HepG2 (cell line): Measurements from ENCODE around the gene HSPB2. TPM values are rescaled to one million over a fixed set of nuclear protein-coding genes. Genes with fewer than 3 reads are reported as not detected.

Experiments
- ATAC-seq: fragments of 200-7000 bp; cut with Tn5 transposase; 3 replicates; pipeline ENCODE4 v1.9.1; 2020; ENCODE audit warnings: mild to moderate bottlenecking, moderate library complexity
- BruUV-seq: library from RNA; stranded (reverse); fragments of 400-500 nt; replicated peaks from 2 replicates; lab custom pipeline; 2021; lab: Mats Ljungman, UMichigan
- CTCF ChIA-PET: fragments of 300-600 bp; formaldehyde crosslinking; extraction: SDS; loops from one replicate; lab custom pipeline; 2021; ENCODE audit warnings: low total read pairs, inconsistent platforms, low intra/inter-chr PET ratio; lab: Yijun Ruan, JAX
- POLR2A ChIA-PET: fragments of 350-600 bp; sonication (Branson Sonifier 250); formaldehyde crosslinking; loops from one replicate; lab custom pipeline; 2020; ENCODE audit warnings: antibody characterized with exemption, inconsistent platforms; lab: Yijun Ruan, JAX
- DNase-seq: peaks from one replicate; pipeline ENCODE4 v3.0.0-alpha.2; 2015; ENCODE audit warnings: low spot score
- FAIRE-seq: peaks from 3 replicates; lab custom pipeline; 2011; peaks lifted over from hg19 to GRCh38; lab: Jason Lieb, UNC
- H2AFZ ChIP-seq: one replicate; pipeline ENCODE4 v1.6.1; 2011; ENCODE audit warnings: low read length, inconsistent platforms
- H3K27ac ChIP-seq: fragments of 300-600 bp; 3 replicates; pipeline ENCODE4 v1.8.0; 2011; ENCODE audit warnings: mixed run types, mild to moderate bottlenecking, mixed read lengths, low read length, inconsistent platforms; ENCODE audit not compliant: insufficient read depth; ENCODE audit errors: extremely low read length
- H3K27me3 ChIP-seq, 2 experiments: fragments of 200-600 bp in 1 of 2; 2 replicates in 1 of 2; 3 replicates in 1 of 2; pipeline versions ENCODE4 v1.6.0 to v1.8.0; 2011; ENCODE audit warnings: low read length in 2 of 2, mild to moderate bottlenecking in 2 of 2, moderate library complexity in 2 of 2, inconsistent platforms in 1 of 2; ENCODE audit not compliant: insufficient read depth in 2 of 2, control insufficient read depth in 1 of 2
- H3K36me3 ChIP-seq, 2 experiments: fragments of 200-600 bp in 1 of 2; replicated peaks in 1 of 2; 2 replicates in 1 of 2; 3 replicates in 1 of 2; pipeline versions ENCODE4 v1.5.1 to v1.8.0; 2011; ENCODE audit warnings: low read length in 2 of 2, inconsistent platforms in 1 of 2; ENCODE audit not compliant: insufficient read depth in 2 of 2, control insufficient read depth in 1 of 2
- H3K4me1 ChIP-seq: 2 replicates; pipeline ENCODE4 v1.5.1; 2012; ENCODE audit warnings: low read length, inconsistent platforms; ENCODE audit not compliant: insufficient read depth
- H3K4me2 ChIP-seq: 2 replicates; pipeline ENCODE4 v1.6.0; 2011; ENCODE audit warnings: low read depth, low read length, inconsistent platforms
- H3K4me3 ChIP-seq, 3 experiments: fragments of 200-600 bp in 1 of 3; sonication (generic), shearing (Covaris generic) in 1 of 3; replicated peaks in 1 of 3; 2 replicates each; pipeline ENCODE4 v1.5.1; 2011 to 2016; ENCODE audit warnings: low read length in 3 of 3, inconsistent platforms in 2 of 3, low read depth in 2 of 3, mild to moderate bottlenecking in 2 of 3, control low read depth in 1 of 3, mixed read lengths in 1 of 3; ENCODE audit not compliant: insufficient read depth in 1 of 3
- H3K79me2 ChIP-seq: one replicate; pipeline ENCODE4 v1.6.1; 2011; ENCODE audit warnings: low read length, inconsistent platforms; ENCODE audit not compliant: insufficient read depth
- H3K9ac ChIP-seq: 2 replicates; pipeline ENCODE4 v1.6.0; 2011; ENCODE audit warnings: mild to moderate bottlenecking, low read depth, low read length, inconsistent platforms; ENCODE audit not compliant: insufficient read depth
- H3K9me3 ChIP-seq: 2 replicates; pipeline ENCODE4 v1.5.1; 2012; ENCODE audit warnings: mild to moderate bottlenecking, low read length
- H4K20me1 ChIP-seq: 2 replicates; pipeline ENCODE4 v1.6.0; 2011; ENCODE audit warnings: inconsistent platforms, mild to moderate bottlenecking, low read length, moderate library complexity; ENCODE audit not compliant: insufficient read depth
- AHR ChIP-seq: IDR thresholded peaks from 2 replicates; pipeline ENCODE4 v1.6.1; 2018; ENCODE audit warnings: missing genetic modification reagents, missing compliant biosample characterization
- ARNT2 ChIP-seq: sonication (generic); formaldehyde crosslinking; IDR thresholded peaks from 2 replicates; pipeline ENCODE4 v1.8.0; 2022; ENCODE audit warnings: mild to moderate bottlenecking, low read depth, missing genetic modification reagents, moderate library complexity
- ELF3 ChIP-seq: IDR thresholded peaks from 2 replicates; pipeline ENCODE4 v1.6.1; 2016; ENCODE audit warnings: missing genetic modification reagents, missing compliant biosample characterization
- FOSL2 ChIP-seq: sonication (generic); formaldehyde crosslinking; IDR thresholded peaks from 2 replicates; pipeline ENCODE4 v1.4.0; 2020; ENCODE audit warnings: missing genetic modification reagents
- FOXP1 ChIP-seq, 2 experiments: fragments of 450-650 bp in 1 of 2; IDR thresholded peaks; 2 replicates each; pipeline ENCODE4 v1.6.1; 2017 to 2018; ENCODE audit warnings: antibody characterized with exemption in 1 of 2
- HNRNPK ChIP-seq: fragments of 200-400 bp; formaldehyde crosslinking; IDR thresholded peaks from 2 replicates; pipeline ENCODE4 v1.6.1; 2018; ENCODE audit warnings: low read length, low read depth, moderate library complexity, mild to moderate bottlenecking; ENCODE audit not compliant: poor library complexity, severe bottlenecking
- MAF1 ChIP-seq: sonication (generic); formaldehyde crosslinking; IDR thresholded peaks from 2 replicates; pipeline ENCODE4 v1.5.0; 2020; ENCODE audit warnings: missing genetic modification reagents, borderline replicate concordance
- MXI1 ChIP-seq: IDR thresholded peaks from 3 replicates; pipeline ENCODE4 v1.6.1; 2012; ENCODE audit warnings: low read depth, low read length, inconsistent platforms, borderline replicate concordance
- NR2C2 ChIP-seq: sonication (generic); formaldehyde crosslinking; IDR thresholded peaks from 2 replicates; pipeline ENCODE4 v1.4.0; 2020; ENCODE audit warnings: missing genetic modification reagents, mild to moderate bottlenecking, moderate library complexity, borderline replicate concordance
- UBTF ChIP-seq: sonication (generic); formaldehyde crosslinking; IDR thresholded peaks from 2 replicates; pipeline ENCODE4 v1.4.0; 2020; ENCODE audit warnings: mild to moderate bottlenecking, missing genetic modification reagents
- ZFP37 ChIP-seq: sonication (generic); formaldehyde crosslinking; IDR thresholded peaks from 2 replicates; pipeline ENCODE4 v1.4.0; 2020; ENCODE audit warnings: missing genetic modification reagents, borderline replicate concordance
- ZNF556 ChIP-seq: sonication (generic); formaldehyde crosslinking; IDR thresholded peaks from 2 replicates; pipeline ENCODE4 v1.4.0; 2020; ENCODE audit warnings: mild to moderate bottlenecking, missing genetic modification reagents, borderline replicate concordance
- ZNF574 ChIP-seq: sonication (generic); formaldehyde crosslinking; IDR thresholded peaks from 2 replicates; pipeline ENCODE4 v1.4.0; 2020; ENCODE audit warnings: missing genetic modification reagents
- ZNF619 ChIP-seq: sonication (generic); formaldehyde crosslinking; IDR thresholded peaks from 2 replicates; pipeline ENCODE4 v1.4.0; 2020; ENCODE audit warnings: mild to moderate bottlenecking, missing genetic modification reagents
- ZNF747 ChIP-seq: sonication (generic); formaldehyde crosslinking; IDR thresholded peaks from 2 replicates; pipeline ENCODE4 v1.8.1; 2023; ENCODE audit warnings: missing genetic modification reagents, mild to moderate bottlenecking, borderline replicate concordance
- ZNF883 ChIP-seq: sonication (generic); formaldehyde crosslinking; IDR thresholded peaks from 2 replicates; pipeline ENCODE4 v1.5.1; 2020; ENCODE audit warnings: mild to moderate bottlenecking, missing genetic modification reagents; ENCODE audit errors: not compliant biosample characterization
- WGBS: methylation state at CpG from one replicate; pipeline ENCODE4 v1.1.6; 2017; ENCODE audit warnings: low lambda C conversion rate; 5-methylcytosine and 5-hydroxymethylcytosine counted together
- in situ Hi-C: cut with HindIII; loops from 2 replicates; pipeline ENCODE4 v1.10.0; 2017; ENCODE audit warnings: low pct_unique_long_range_greater_than_20kb; ENCODE audit not compliant: extremely low pct_ligation_motif_present
- intact Hi-C: fragments of 100-400 bp; cut with micrococcal nuclease; formaldehyde crosslinking; loops from one replicate; pipeline ENCODE4 v1.10.0; 2022; ENCODE audit not compliant: unreplicated experiment
- polyA plus RNA-seq, 8 experiments: library from polyadenylated mRNA; depleted of rRNA in 3 of 8; stranded (reverse) in 7 of 8; unstranded in 1 of 8; fragments of >200 nt; fragmentation: Illumina TruSeq in 4 of 8; extraction: Trizol in 4 of 8; gene quantifications; 2 replicates each; pipeline versions ENCODE4 v1.2.1 to v1.2.3, GENCODE V29; 2011 to 2016; ENCODE audit warnings: low read depth in 4 of 8, missing spikeins in 1 of 8, mixed read lengths in 1 of 8; ENCODE audit not compliant: insufficient read depth in 1 of 8
- total RNA-seq, 5 experiments: library from RNA; depleted of rRNA; stranded (reverse); fragments of >200 nt; fragmentation: Illumina TruSeq; extraction: Trizol; gene quantifications; 2 replicates each; pipeline ENCODE4 v1.2.3, GENCODE V29; 2016; ENCODE audit warnings: low read depth in 1 of 5
- TF ChIP-seq, protein P1 (sequence below): sonication (generic); formaldehyde crosslinking; conservative IDR thresholded peaks from 2 replicates; pipeline ENCODE4 v1.4.0; 2020; ENCODE audit warnings: missing genetic modification reagents

The HSPB2 gene
- total and polyA plus RNA-seq, 2 of the 13 experiments (the other 11 are each of a cell fraction or from before 2014, with no cell fraction given): 0.04 TPM; not detected in 1

- no peaks in the 10 kb centered on the region for H3K36me3 ChIP-seq
- DNase-seq: no peak
- H3K4me2 ChIP-seq: no peak overlapping the region
- BruUV-seq: no TSS peak
- H3K9ac ChIP-seq: no peak overlapping the region
- no peak for FAIRE-seq
- WGBS: 23% methylated on average over 1 of the region's 1 CpG
- H3K4me1 ChIP-seq: peaks cover 84% of the 10 kb centered on the region
- H2AFZ ChIP-seq: no peak overlapping the region
- ATAC-seq: no peak
- ChIA-PET CTCF (no interaction called here), POLR2A (interaction anchor here (2.8 to 3.1 kb wide), 2 partner anchors 10 to 18 kb away, joined by 30 to 65 read pairs; no protein-coding TSS in a partner anchor)
- no peaks in the 10 kb centered on the region for H3K79me2 ChIP-seq
- no peaks in the 10 kb centered on the region; a peak in 1 of 5 replicates for H3K27me3 ChIP-seq
- no peak overlapping the region for H3K27ac ChIP-seq
- no peak overlapping the region for H3K4me3 ChIP-seq
- no peaks in the 10 kb centered on the region for H3K9me3 ChIP-seq
- no peaks in the 10 kb centered on the region for H4K20me1 ChIP-seq
- intact Hi-C loops (no loop called here), in situ Hi-C loops (no loop called here)
- TF ChIP-seq AHR (CRISPR knock-in tag) (no peak), HNRNPK (no peak), ZNF574 (CRISPR knock-in tag) (no peak), UBTF (CRISPR knock-in tag) (no peak), ZNF556 (CRISPR knock-in tag) (no peak), NR2C2 (CRISPR knock-in tag) (no peak), ZNF747 (no peak), ZFP37 (no peak), MAF1 (CRISPR knock-in tag) (no peak), ARNT2 (no peak), MXI1 (no peak), FOSL2 (CRISPR knock-in tag) (no peak), ZNF883 (CRISPR knock-in tag) (no peak), ELF3 (no peak), FOXP1 (IDR thresholded peaks at IDR 0.05) (no peak), FOXP1 (CRISPR knock-in tag; IDR thresholded peaks at IDR 0.05) (no peak), ZNF619 (CRISPR knock-in tag) (no peak)
- TF ChIP-seq, protein P1, sequence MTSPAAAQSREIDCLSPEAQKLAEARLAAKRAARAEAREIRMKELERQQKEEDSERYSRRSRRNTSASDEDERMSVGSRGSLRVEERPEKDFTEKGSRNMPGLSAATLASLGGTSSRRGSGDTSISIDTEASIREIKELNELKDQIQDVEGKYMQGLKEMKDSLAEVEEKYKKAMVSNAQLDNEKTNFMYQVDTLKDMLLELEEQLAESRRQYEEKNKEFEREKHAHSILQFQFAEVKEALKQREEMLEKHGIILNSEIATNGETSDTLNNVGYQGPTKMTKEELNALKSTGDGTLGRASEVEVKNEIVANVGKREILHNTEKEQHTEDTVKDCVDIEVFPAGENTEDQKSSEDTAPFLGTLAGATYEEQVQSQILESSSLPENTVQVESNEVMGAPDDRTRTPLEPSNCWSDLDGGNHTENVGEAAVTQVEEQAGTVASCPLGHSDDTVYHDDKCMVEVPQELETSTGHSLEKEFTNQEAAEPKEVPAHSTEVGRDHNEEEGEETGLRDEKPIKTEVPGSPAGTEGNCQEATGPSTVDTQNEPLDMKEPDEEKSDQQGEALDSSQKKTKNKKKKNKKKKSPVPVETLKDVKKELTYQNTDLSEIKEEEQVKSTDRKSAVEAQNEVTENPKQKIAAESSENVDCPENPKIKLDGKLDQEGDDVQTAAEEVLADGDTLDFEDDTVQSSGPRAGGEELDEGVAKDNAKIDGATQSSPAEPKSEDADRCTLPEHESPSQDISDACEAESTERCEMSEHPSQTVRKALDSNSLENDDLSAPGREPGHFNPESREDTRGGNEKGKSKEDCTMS (CRISPR knock-in tag): no peak
Measured at GRCh38 chr11:111916768-111917167, 4.2 kb downstream of the HSPB2 start.
